Mononuclear cell (primary cell): ENCODE measurements around the gene SLC25A38. TPM values are rescaled to one million over a fixed set of nuclear protein-coding genes. Genes with fewer than 3 reads are reported as not detected.

Experiments
- H3K27me3 ChIP-seq: 2 replicates; pipeline ENCODE4 v1.6.0; 2011; ENCODE audit warnings: low read length, control low read depth; ENCODE audit not compliant: insufficient read depth
- H3K4me1 ChIP-seq: 2 replicates; pipeline ENCODE4 v1.5.1; 2011; ENCODE audit warnings: mild to moderate bottlenecking, low read length, control low read depth; ENCODE audit not compliant: insufficient read depth
- H3K4me3 ChIP-seq: 2 replicates; pipeline ENCODE4 v1.5.1; 2011; ENCODE audit warnings: mild to moderate bottlenecking, low read length, moderate library complexity
- H3K9me3 ChIP-seq: 2 replicates; pipeline ENCODE4 v1.5.1; 2011; ENCODE audit warnings: low read depth, mild to moderate bottlenecking, control low read depth, low read length
- total RNA-seq: library from RNA; depleted of rRNA; stranded (reverse); fragments of >200 nt; gene quantifications from one replicate; pipeline ENCODE4 v1.2.3, GENCODE V29; 2012

SLC25A38 gene
- total RNA-seq, 1 donor: 25.7 TPM

- Histone ChIP-seq H3K4me3 (no peak overlapping the region), H3K9me3 (no peaks in the 10 kb centered on the region), H3K27me3 (no peaks in the 10 kb centered on the region), H3K4me1 (no peaks in the 10 kb centered on the region)
Observed at GRCh38 chr3:39427506-39427905, 44.3 kb downstream of the SLC25A38 start.

GRCh38 chr3:39428745-39429201, 45.6 kb downstream of the SLC25A38 start:
- Histone ChIP-seq H3K4me3 (no peak overlapping the region), H3K4me1 (no peaks in the 10 kb centered on the region), H3K9me3 (no peaks in the 10 kb centered on the region), H3K27me3 (no peaks in the 10 kb centered on the region)

DNA sequence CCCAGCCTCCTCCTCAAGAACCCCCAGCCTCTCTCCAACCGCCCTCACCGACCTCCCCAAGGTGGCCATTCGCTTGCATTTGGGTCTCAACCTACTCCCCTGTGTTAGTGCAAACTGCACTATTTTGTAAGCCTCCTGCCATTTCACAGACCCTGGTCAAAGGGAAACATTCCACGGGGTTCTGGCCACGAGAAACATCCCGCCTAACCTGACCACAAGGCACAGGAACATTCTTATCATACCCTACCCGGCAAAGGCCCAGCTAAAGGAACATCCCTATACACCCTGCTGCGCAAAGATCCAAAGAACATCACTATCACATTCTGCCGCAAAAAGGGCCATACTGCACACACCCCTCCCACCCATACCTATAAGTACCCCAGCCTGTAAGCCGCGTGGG, 46.3 kb downstream of the SLC25A38 start:
- Histone ChIP-seq H3K4me3 (no peak overlapping the region), H3K27me3 (no peaks in the 10 kb centered on the region), H3K9me3 (no peaks in the 10 kb centered on the region), H3K4me1 (no peaks in the 10 kb centered on the region)

- Histone ChIP-seq H3K4me1 (no peaks in the 10 kb centered on the region), H3K4me3 (no peak overlapping the region), H3K27me3 (no peaks in the 10 kb centered on the region), H3K9me3 (no peaks in the 10 kb centered on the region)
Observed at GRCh38 chr3:39432342-39432741, 49.2 kb downstream of the SLC25A38 start.

DNA sequence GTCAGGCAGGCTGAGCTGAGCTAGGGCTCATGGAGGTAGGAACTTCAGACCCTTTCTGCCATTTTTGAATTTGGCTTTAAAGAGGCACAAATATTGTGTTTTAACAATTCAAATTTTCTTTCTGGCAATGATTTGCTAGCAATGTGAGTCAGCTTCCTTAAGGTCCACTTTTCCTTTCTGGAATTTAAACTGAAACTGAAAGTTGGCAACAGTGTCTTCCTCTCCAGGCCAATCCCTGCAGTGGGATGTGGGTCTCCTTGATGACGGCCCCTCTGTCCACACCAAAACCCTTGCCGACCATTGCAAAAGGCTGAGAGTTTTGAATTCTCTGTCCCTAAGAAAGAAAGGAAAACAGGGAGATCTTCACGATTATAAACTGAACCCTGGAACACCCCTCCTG, 50.5 kb downstream of the SLC25A38 start:
- Histone ChIP-seq H3K4me1 (no peaks in the 10 kb centered on the region), H3K4me3 (no peak overlapping the region), H3K27me3 (no peaks in the 10 kb centered on the region), H3K9me3 (no peaks in the 10 kb centered on the region)

DNA sequence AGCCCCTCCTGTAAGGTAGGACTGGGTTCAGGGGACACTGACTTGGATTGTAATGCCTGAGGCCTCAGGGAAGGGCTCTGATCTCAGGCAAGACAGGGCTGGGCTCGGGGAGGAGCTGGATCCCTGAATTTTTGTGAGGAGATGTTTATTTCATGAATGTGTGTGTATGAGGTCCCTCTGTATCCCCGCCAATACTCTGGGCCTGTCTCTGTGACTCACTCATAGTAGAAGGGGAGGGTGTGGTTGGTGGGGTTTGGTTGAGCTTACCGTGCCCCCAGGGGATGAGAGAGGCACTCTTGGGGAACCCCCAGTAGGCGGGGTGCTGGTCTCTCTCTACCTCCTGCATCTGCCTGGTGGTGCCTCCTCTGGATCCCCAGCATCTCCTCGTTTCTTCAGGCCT, 51.4 kb downstream of the SLC25A38 start:
- Histone ChIP-seq H3K27me3 (no peaks in the 10 kb centered on the region), H3K4me3 (no peak overlapping the region), H3K9me3 (no peaks in the 10 kb centered on the region), H3K4me1 (no peaks in the 10 kb centered on the region)

DNA sequence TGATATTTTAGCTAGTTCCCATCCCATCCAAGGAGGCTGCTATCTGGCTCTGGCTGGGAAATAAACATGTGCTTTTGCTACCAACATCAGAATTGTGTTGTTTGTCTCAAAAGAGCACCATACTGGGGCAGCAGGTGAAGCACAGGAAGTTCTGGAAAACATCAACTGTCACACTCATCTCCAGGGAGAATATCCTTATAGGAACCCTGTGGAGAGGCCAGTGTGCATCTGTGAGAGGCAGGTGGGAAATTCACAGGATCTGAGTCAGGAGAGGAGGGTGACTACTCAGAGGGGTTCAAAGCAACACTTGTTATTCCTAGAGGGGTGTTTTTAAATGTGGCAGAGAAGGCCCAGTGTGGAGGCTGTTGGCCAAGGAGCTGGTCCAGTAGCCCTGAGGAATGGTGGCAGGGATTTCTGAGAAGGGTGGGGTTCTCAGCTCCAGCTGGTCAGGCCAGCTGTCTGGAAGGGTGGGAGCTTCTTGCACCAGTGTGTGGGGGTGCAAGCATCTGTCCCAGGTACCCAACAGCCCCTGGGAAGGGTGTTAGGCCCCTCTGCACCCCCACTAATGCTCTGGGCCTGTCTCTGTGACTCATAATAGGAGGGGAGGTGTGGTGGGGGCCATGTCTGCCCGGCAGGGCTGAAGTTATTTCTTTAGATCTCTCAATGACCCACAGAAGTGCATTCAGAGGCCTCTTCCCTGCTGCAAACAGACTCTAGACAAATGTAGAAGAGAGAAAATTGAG, 52.0 kb downstream of the SLC25A38 start:
- no peaks in the 10 kb centered on the region for H3K9me3 ChIP-seq
- no peaks in the 10 kb centered on the region for H3K27me3 ChIP-seq
- H3K4me1 ChIP-seq: no peaks in the 10 kb centered on the region
- H3K4me3 ChIP-seq: no peak overlapping the region

- Histone ChIP-seq H3K27me3 (no peaks in the 10 kb centered on the region), H3K4me1 (no peaks in the 10 kb centered on the region), H3K9me3 (no peaks in the 10 kb centered on the region), H3K4me3 (no peak overlapping the region)
Observed at GRCh38 chr3:39438880-39439279, 55.7 kb downstream of the SLC25A38 start.

- Histone ChIP-seq H3K27me3 (no peaks in the 10 kb centered on the region), H3K9me3 (no peaks in the 10 kb centered on the region), H3K4me3 (no peak overlapping the region), H3K4me1 (no peaks in the 10 kb centered on the region)
Observed at GRCh38 chr3:39440316-39440715, 57.1 kb downstream of the SLC25A38 start.

DNA sequence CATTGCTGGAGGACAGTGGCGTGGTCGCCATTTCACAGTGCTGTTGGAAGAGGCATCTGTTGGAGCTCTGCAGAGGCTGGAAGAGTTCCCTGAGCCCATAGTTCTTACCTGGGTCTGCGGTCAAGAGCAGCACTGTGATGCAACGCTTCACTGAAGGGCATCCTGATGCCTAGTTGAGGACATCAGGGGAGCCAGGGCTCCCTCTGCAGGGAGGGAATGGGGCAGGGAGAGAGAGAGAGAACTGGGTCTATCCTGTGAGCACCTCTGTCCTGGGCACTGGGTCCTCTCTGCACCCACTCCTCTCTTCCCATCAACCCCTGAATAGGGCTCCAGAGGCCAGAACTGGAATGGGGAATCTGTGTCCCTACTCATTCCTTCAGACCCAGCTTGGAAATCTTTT, 60.4 kb downstream of the SLC25A38 start:
- H3K27me3 ChIP-seq: no peaks in the 10 kb centered on the region
- H3K4me1 ChIP-seq: no peaks in the 10 kb centered on the region
- no peaks in the 10 kb centered on the region for H3K9me3 ChIP-seq
- no peak overlapping the region for H3K4me3 ChIP-seq

DNA sequence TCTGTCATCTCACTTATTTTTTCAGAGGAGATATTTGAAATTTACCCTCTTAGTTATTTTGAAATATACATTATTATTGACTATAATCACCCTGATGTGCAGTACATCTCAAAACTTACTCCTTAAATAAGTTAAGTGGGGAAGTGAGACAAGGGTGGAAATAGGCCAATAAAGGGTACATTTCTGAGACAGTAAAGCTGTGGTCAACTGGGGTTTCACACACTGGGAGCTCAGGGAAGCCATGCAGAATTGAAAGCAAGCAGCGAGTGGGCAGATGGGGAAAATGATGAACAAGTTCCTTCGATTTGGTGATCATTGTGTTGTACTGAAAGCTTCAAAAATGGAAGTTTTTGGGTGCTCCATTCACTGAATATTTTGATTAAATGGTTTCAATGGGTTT, 62.8 kb downstream of the SLC25A38 start:
- Histone ChIP-seq H3K27me3 (no peaks in the 10 kb centered on the region), H3K4me3 (no peak overlapping the region), H3K9me3 (no peaks in the 10 kb centered on the region), H3K4me1 (no peaks in the 10 kb centered on the region)

DNA sequence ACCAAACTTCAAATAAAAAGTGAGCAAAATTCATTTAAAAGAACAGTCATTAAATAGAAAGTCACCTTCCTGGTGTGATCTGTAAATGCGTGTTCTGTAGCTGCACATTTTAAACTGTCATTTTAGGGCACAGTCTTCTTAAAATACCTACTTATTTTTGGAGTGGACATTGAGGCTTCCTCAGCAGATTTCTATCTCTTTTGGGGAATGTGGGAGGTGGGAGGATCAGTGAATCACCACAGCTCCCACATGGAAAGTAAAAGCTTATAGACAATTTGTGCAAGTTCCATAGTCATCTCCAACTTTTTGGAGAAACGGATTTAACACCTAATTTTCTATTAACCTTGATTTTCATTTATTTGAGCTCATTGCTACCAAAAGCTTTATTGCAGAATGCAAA, 63.3 kb downstream of the SLC25A38 start:
- no peaks in the 10 kb centered on the region for H3K9me3 ChIP-seq
- H3K4me1 ChIP-seq: no peaks in the 10 kb centered on the region
- no peaks in the 10 kb centered on the region for H3K27me3 ChIP-seq
- no peak overlapping the region for H3K4me3 ChIP-seq

Other genes starting within 250 kb of the SLC25A38 start
- gene CSRNP1, start 229.8 kb upstream of the SLC25A38 start, total RNA-seq: 294 TPM
- under 0.01 TPM for gene XIRP1, start 190.8 kb upstream of the SLC25A38 start, total RNA-seq
- gene CX3CR1, start 103.3 kb upstream of the SLC25A38 start, total RNA-seq: 5.7 TPM
- gene CCR8, start 53.7 kb upstream of the SLC25A38 start, total RNA-seq: 2.2 TPM
- gene RPSA, start 23.4 kb downstream of the SLC25A38 start, total RNA-seq: 2,107 TPM
- gene MOBP, start 84.3 kb downstream of the SLC25A38 start, total RNA-seq: 0.10 TPM